Chondrocyte (in vitro differentiated cells): Measurements from ENCODE around the gene CIITA. TPM values are rescaled to one million over a fixed set of nuclear protein-coding genes. Genes with fewer than 3 reads are reported as not detected.

Source experiments
- DNase-seq: peaks from one replicate; pipeline ENCODE4 v3.0.0; 2021; ENCODE audit warnings: mixed read lengths, low spot score
- H3K27ac Mint-ChIP-seq: one replicate; pipeline ENCODE4 v1.8.0; 2021; ENCODE audit warnings: mild to moderate bottlenecking, moderate library complexity, mixed read lengths; ENCODE audit not compliant: unreplicated experiment
- H3K27me3 Mint-ChIP-seq: 2 replicates; pipeline ENCODE4 v1.8.0; 2021; ENCODE audit warnings: low read depth, mixed read lengths
- H3K36me3 Mint-ChIP-seq: 2 replicates; pipeline ENCODE4 v1.8.0; 2021; ENCODE audit warnings: low read depth, mixed read lengths
- H3K4me1 Mint-ChIP-seq: 2 replicates; pipeline ENCODE4 v1.8.0; 2021; ENCODE audit warnings: low read depth, mild to moderate bottlenecking, mixed read lengths
- H3K4me3 Mint-ChIP-seq: one replicate; pipeline ENCODE4 v1.8.0; 2021; ENCODE audit warnings: mild to moderate bottlenecking, moderate library complexity, mixed read lengths; ENCODE audit not compliant: unreplicated experiment
- H3K9me3 Mint-ChIP-seq: 2 replicates; pipeline ENCODE4 v1.8.0; 2021; ENCODE audit warnings: low read depth, mixed read lengths
- total RNA-seq: library from RNA; stranded (reverse); gene quantifications from 3 replicates; pipeline ENCODE4 v1.2.1, GENCODE V29; 2021
- TF ChIP-seq, protein P1 (sequence below): fragments of 200-600 bp; sonication (generic); IDR thresholded peaks from 2 replicates; pipeline ENCODE4 v1.5.0; 2021; ENCODE audit warnings: antibody characterized with exemption, mild to moderate bottlenecking, moderate library complexity

The CIITA gene
- total RNA-seq, 1 donor from 2014 or later, result not detected

DNA sequence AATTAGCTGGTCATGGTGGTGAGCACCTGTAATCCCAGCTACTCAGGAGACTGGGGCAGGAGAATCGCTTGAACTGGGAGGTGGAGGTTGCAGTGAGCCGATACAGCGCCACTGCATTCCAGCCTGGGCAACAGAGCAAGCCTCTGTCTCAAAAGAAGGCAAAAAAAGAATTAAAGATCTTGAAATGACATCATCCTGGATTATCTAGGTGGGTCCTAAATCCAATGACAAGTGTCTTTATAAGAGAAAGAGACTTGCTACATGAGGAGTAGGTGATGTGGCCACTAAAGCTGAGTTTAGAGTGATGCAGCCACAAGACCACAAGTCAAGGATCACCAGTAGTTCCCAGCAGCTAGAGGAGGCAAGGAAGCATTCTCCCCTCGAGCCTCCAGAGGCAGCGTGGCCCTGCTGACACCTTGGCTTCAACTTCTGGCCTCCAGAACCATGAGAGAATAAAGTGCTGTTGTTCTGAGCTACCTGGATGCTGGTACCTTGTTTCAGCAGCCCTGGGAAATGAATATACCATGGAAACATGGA, 15.8 kb downstream of the CIITA start:
- DNase-seq, result no peak
- Mint-ChIP-seq H3K27me3 (peaks cover 39% of the 10 kb centered on the region), H3K36me3 (no peaks in the 10 kb centered on the region), H3K4me3 (no peak overlapping the region), H3K27ac (no peak overlapping the region), H3K9me3 (no peaks in the 10 kb centered on the region), H3K4me1 (no peaks in the 10 kb centered on the region)
- TF ChIP-seq, protein P1, sequence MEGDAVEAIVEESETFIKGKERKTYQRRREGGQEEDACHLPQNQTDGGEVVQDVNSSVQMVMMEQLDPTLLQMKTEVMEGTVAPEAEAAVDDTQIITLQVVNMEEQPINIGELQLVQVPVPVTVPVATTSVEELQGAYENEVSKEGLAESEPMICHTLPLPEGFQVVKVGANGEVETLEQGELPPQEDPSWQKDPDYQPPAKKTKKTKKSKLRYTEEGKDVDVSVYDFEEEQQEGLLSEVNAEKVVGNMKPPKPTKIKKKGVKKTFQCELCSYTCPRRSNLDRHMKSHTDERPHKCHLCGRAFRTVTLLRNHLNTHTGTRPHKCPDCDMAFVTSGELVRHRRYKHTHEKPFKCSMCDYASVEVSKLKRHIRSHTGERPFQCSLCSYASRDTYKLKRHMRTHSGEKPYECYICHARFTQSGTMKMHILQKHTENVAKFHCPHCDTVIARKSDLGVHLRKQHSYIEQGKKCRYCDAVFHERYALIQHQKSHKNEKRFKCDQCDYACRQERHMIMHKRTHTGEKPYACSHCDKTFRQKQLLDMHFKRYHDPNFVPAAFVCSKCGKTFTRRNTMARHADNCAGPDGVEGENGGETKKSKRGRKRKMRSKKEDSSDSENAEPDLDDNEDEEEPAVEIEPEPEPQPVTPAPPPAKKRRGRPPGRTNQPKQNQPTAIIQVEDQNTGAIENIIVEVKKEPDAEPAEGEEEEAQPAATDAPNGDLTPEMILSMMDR, result no peak

DNA sequence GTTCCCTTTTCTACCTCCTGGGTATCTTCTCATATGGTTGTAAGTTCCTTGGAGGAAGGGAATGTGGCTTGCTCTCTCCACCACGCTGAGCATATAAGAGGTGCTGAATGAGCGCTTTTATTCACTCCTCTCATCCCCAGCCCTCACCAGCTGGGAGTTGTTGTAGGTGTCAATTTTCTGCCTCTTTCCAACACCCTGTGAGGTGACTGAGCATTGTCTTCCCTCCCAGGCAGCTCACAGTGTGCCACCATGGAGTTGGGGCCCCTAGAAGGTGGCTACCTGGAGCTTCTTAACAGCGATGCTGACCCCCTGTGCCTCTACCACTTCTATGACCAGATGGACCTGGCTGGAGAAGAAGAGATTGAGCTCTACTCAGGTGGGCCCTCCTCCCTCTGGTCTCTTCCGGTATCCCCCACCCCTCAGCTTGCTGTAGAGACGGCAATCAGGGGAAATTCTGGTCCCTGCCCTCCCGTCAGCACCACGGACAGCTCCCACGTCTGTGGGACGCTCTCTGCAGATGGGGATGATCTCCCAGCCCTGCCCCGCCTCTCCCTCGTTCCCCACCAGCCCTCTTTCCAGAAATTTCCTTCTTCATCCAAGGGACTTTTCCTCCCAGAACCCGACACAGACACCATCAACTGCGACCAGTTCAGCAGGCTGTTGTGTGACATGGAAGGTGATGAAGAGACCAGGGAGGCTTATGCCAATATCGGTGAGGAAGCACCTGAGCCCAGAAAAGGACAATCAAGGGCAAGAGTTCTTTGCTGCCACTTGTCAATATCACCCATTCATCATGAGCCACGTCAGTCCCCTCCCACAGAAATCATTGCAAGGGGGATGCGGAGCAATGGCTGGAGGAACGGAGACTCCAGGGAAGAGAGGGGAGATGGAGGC, 18.3 kb downstream of the CIITA start:
- Mint-ChIP-seq H3K9me3 (no peaks in the 10 kb centered on the region), H3K27me3 (peaks cover 26% of the 10 kb centered on the region), H3K4me3 (no peak overlapping the region), H3K27ac (no peak overlapping the region), H3K36me3 (no peaks in the 10 kb centered on the region), H3K4me1 (no peaks in the 10 kb centered on the region)
- DNase-seq, result no peak
- TF ChIP-seq, protein P1, result no peak

DNA sequence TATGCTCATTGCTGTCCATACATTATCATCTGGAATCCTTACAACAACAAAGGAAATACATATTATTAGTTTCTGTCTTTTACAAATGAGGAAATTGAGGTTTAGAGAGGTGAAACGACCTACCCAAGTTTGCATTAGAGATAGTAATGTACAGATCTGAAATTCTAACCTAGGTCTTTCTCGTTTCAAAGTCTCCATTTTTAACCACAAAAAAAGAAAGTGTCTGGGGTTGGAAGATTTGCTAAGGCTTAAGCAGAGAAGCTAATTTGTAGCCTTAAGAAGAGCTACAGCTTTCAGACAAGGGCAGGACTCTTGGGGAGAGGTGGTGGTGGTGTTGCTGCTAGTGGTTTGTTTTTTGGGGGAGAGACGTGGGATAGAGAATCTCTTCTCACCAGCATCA, 19.2 kb downstream of the CIITA start:
- Mint-ChIP-seq H3K9me3 (no peaks in the 10 kb centered on the region), H3K4me1 (no peaks in the 10 kb centered on the region), H3K4me3 (no peak overlapping the region), H3K36me3 (no peaks in the 10 kb centered on the region), H3K27me3 (peaks cover 31% of the 10 kb centered on the region), H3K27ac (no peak overlapping the region)
- no peak for DNase-seq
- TF ChIP-seq, protein P1, result no peak

DNA sequence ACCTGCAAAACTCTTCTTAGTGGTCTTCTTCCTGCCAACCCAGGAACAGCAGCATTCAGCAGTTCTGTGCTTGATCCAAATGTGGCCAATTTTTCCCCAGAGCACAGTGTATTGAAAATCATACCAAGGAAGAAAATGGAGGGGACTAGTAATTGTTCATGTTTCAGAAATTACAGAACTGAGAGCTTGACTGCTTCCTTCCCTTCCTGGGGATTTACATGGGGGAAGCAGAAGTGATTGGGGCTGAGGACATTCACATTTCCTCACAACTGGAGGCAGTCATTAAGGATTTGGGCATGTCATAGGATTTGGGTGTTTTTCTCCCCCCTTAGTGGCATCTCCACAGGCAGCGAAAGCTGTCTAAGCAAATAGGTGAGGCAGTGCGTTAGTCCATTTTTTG, 19.7 kb downstream of the CIITA start:
- DNase-seq, result no peak
- TF ChIP-seq, protein P1, result no peak
- H3K36me3 Mint-ChIP-seq, result no peaks in the 10 kb centered on the region
- H3K9me3 Mint-ChIP-seq, result no peaks in the 10 kb centered on the region
- H3K27me3 Mint-ChIP-seq, result peaks cover 32% of the 10 kb centered on the region
- H3K4me1 Mint-ChIP-seq, result no peaks in the 10 kb centered on the region
- no peak overlapping the region for H3K27ac Mint-ChIP-seq
- no peak overlapping the region for H3K4me3 Mint-ChIP-seq

DNA sequence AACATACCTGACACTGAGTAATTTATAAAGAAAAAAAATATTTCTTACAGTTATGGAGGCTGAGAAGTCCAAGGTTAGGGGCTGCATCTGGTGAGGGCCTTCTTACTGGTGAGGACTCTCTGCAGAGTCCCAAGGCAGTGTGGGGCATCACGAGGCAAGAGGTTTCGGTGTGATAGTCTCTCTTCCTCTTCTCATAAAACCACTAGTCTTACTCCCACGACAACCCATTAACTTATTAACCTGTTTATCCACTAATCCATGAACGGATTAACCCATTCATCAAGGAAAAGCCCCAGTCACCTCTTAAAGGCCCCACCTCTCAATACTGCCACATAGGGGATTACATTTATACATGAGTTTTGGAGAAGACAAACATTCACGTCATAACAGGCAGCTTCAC, 20.1 kb downstream of the CIITA start:
- no peaks in the 10 kb centered on the region for H3K4me1 Mint-ChIP-seq
- H3K27ac Mint-ChIP-seq, result no peak overlapping the region
- TF ChIP-seq, protein P1, result no peak
- no peaks in the 10 kb centered on the region for H3K9me3 Mint-ChIP-seq
- no peaks in the 10 kb centered on the region for H3K36me3 Mint-ChIP-seq
- no peak overlapping the region for H3K4me3 Mint-ChIP-seq
- H3K27me3 Mint-ChIP-seq, result peaks cover 32% of the 10 kb centered on the region
- no peak for DNase-seq
